T-helper 2 cell (primary cell): ENCODE data around the gene GDI1.

ENCODE experiments used
- DNase-seq, 5 experiments: peaks; one replicate each; pipeline versions ENCODE4 v3.0.0 to v3.0.0-alpha.2; 2012 to 2022

Gene GDI1

GRCh38 chrX:154463611-154464220, 26.8 kb downstream of the GDI1 start:
- no peak for DNase-seq

GRCh38 chrX:154464806-154465365, 27.9 kb downstream of the GDI1 start:
- DNase-seq = no peak

- no peak for DNase-seq
These were observed 28.6 kb downstream of the GDI1 start for GRCh38 chrX:154465601-154466000.

DNA sequence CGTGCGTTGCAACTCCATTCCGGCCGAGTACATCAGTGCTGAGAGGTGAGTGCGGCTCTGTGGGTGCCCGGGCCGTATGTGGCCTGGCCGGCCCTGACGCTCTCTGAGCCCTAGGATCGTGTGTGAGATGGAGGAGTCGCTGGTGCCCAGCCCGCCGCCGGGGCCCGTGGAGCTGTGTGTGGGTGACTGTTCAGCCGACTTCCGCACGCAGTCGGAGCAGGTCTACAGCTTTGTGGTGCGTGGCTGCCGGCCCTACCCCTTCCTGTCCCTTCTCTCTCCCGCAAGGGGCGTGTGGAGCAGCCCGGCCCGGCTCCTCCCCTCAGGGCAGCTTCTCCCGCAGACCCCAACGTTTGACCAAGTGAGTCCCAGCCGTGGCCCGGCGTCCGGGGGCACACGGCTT, 29.1 kb downstream of the GDI1 start:
- no peak for DNase-seq

- no peak for DNase-seq
These were observed 30.0 kb downstream of the GDI1 start for GRCh38 chrX:154466907-154467306.

GRCh38 chrX:154467556-154467955, 30.6 kb downstream of the GDI1 start:
- DNase-seq = no peak

- no peak for DNase-seq
These were observed 31.3 kb downstream of the GDI1 start for GRCh38 chrX:154468217-154468616.

GRCh38 chrX:154469114-154469513, 32.2 kb downstream of the GDI1 start:
- DNase-seq = no peak

GRCh38 chrX:154469880-154470279, 32.9 kb downstream of the GDI1 start:
- no peak for DNase-seq

GRCh38 chrX:154470434-154470833, 33.5 kb downstream of the GDI1 start:
- no peak for DNase-seq

DNA sequence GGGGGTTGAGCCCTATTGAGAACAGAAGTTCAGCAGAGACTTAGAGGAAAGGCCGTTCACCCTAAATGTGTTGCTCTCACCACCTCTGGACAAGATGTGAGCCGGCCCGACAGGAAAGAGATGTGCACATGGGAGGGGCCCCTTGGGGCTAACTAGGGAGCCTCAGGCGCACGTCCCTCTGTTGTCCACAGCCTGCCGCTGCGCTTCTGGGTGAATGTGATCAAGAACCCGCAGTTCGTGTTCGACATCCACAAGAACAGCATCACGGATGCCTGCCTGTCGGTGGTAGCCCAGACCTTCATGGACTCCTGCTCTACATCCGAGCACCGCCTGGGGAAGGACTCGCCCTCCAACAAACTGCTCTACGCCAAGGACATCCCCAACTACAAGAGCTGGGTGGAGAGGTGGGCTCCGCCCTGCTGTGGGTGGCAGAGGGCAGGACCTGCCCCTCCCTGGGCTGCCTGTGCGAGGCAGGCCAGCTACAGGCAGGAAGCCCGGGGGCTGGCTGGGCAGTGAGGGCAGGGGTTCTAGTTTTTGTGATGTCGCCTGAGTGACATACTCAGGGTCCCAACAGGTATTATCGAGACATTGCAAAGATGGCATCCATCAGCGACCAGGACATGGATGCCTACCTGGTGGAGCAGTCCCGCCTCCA, 34.1 kb downstream of the GDI1 start:
- no peak for DNase-seq

DNA sequence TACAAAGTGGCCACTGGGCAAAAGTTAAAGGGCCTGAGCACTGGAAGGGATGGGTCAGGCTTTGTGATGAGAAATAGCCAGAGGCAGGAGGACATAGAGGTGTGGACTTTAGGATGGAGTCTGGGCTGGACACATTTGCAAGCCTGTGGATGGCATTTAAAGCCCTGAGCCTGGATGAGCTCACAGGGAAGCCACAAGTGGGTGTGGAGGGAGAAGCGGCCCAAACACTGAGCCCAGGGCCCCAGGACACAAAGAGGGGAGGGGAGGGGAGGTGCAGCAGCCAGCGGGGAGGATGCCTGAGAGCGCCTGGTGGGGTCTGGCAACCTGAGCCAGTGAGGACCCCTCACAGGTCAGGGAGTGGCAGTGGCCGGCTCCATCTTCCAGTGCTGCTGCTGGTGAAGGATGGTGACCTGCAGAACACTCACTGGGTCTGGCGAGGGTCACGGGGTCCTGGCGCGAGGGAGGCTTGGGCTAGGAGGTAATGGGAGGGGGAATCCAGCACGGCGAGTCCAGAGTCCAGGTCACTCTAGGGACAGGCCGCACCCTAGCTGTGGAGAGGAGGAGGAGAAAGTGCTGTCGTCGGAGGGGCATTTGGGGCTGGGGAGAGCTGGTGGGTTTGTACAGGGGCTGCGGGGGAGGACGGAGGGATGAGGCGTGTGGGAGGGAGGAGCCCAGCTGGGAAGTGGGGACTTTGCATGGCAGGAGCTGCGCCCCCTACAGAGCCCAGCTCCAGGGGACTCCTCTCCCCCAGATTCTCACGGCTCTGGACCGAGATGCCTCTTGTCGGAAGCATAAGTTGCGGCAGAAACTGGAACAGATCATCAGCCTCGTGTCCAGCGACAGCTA, 35.1 kb downstream of the GDI1 start:
- no peak for DNase-seq

GRCh38 chrX:154472685-154473632, 36.0 kb downstream of the GDI1 start:
- DNase-seq = no peak

- DNase-seq = no peak
These were observed 36.7 kb downstream of the GDI1 start for GRCh38 chrX:154473683-154474082.

GRCh38 chrX:154476821-154477220, 39.9 kb downstream of the GDI1 start:
- no peak for DNase-seq

- DNase-seq = no peak
These were observed 41.0 kb downstream of the GDI1 start for GRCh38 chrX:154477891-154478477.

- peak; percentile 85 to 93 (median 88) for DNase-seq
These were observed 42.0 kb downstream of the GDI1 start, which contains the start of gene LAGE3 for GRCh38 chrX:154478728-154479622. Gene LAGE3, minus strand, starts transcription at chrX:154479281. Its CDS starts 366 bp downstream, at chrX:154478915.

DNA sequence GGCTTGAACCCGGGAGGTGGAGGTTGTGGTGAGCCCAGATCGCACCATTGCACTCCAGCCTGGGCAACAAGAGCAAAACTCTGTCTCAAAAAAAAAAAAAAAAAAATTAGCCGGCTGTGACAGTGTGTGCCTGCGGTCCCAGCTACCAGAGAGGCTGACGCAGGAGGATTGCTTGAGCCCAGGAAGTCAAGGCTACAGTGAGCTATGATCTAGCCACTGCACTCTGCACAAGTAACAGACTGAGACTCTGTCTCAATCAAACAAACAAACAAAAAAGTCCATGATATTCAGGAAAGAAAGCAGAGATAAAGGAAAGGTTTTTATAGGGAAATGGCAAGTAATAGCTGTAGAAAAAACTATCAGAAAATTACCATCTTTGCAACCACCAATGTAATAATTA, 44.2 kb downstream of the GDI1 start:
- no peak for DNase-seq

DNA sequence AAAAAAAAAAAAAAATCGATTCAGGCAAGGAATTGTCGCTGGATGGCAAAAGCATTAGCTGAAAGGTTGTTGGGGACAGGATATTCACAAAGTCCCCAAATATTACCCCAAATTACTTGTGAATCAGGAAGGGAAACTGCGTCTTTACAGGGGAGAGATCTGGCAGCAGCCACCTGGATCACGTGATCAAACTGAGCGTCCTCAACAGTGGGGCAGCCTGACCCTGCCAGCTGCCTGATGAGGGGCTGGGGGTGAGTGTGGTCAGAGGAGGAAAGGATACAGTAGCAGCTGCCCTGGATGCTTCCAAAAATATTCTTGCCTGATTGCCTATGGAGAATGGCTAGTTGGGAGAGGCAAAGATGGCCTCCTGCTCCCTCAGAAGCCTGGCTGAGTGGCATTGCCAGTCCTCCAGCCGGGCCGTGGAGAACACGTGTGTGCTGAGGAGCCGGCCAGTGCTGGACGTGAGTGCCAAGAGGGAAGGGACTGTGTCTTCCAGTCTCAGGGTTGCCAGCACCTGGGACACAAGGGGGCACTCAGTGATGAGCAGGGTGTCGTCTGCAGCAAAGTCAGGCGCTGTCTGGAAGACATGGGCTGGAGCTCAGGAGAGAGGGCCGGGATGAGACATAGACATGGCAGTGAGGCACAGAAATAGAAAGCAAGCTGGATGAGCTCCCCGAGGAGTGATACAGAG, 45.1 kb downstream of the GDI1 start:
- DNase-seq = no peak

DNA sequence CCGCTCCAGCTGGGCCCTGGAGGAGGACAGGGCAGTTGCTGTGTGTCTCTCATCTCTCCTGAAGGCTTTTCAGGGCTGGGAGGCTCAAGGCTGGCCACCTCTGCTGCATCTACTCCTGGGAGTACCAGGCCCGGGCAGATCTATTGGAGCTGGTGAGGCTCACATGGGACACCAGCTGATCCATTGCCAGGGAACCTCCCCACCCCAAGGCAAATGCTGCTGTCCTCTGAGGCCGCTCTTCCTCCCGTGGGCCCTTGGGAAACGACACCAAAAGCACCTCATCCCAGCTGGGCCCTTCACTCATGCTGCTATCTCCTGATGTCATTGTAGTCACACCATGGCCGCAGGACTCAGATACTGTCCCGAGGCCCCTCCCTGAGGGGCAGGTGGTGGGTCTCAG, 45.8 kb downstream of the GDI1 start:
- no peak for DNase-seq
